ENCODE data around the gene RTF2.

The RTF2 gene

GRCh38 chr20:56458206-56458821 is 10.1 kb upstream of the RTF2 start:
- no peak overlapping the region for H3K4me3 ChIP-seq (ENCODE audit: low read depth, low read length)
- DNase-seq, result no peak
- no peak overlapping the region for H3K27ac ChIP-seq
- H3K27me3 ChIP-seq (replicated peaks), result no peaks in the 10 kb centered on the region
- in situ Hi-C loops (cut with HindIII; ENCODE audit: low pct_ligation_motif_present, low sequenced_read_pairs), result no loop called here
- no peak for TF ChIP-seq CTCF (IDR thresholded peaks at IDR 0.05; ENCODE audit: low read depth, low read length, missing control alignments)
- H3K36me3 ChIP-seq (replicated peaks), result no peaks in the 10 kb centered on the region

GRCh38 chr20:56460459-56460858 is 8.0 kb upstream of the RTF2 start:
- Histone ChIP-seq H3K27ac (no peak overlapping the region), H3K36me3 (replicated peaks) (no peaks in the 10 kb centered on the region), H3K27me3 (replicated peaks) (no peaks in the 10 kb centered on the region), H3K4me3 (ENCODE audit: low read depth, low read length) (no peak overlapping the region)
- no peak for TF ChIP-seq CTCF (IDR thresholded peaks at IDR 0.05; ENCODE audit: low read depth, low read length, missing control alignments)
- in situ Hi-C loops (cut with HindIII; ENCODE audit: low pct_ligation_motif_present, low sequenced_read_pairs), result no loop called here
- DNase-seq, result no peak

- no peak overlapping the region for H3K4me3 ChIP-seq (ENCODE audit: low read depth, low read length)
- in situ Hi-C loops (cut with HindIII; ENCODE audit: low pct_ligation_motif_present, low sequenced_read_pairs), result no loop called here
- TF ChIP-seq CTCF (IDR thresholded peaks at IDR 0.05; ENCODE audit: low read depth, low read length, missing control alignments), result no peak
- H3K27ac ChIP-seq, result no peak overlapping the region
- no peaks in the 10 kb centered on the region for H3K36me3 ChIP-seq (replicated peaks)
- H3K27me3 ChIP-seq (replicated peaks), result no peaks in the 10 kb centered on the region
- DNase-seq, result no peak
Measured at GRCh38 chr20:56461576-56461975, 6.9 kb upstream of the RTF2 start.

- in situ Hi-C loops (cut with HindIII; ENCODE audit: low pct_ligation_motif_present, low sequenced_read_pairs), result no loop called here
- Histone ChIP-seq H3K27ac (no peak overlapping the region), H3K4me3 (ENCODE audit: low read depth, low read length) (no peak overlapping the region), H3K36me3 (replicated peaks) (no peaks in the 10 kb centered on the region), H3K27me3 (replicated peaks) (no peaks in the 10 kb centered on the region)
- no peak for TF ChIP-seq CTCF (IDR thresholded peaks at IDR 0.05; ENCODE audit: low read depth, low read length, missing control alignments)
- no peak for DNase-seq
Measured at GRCh38 chr20:56463428-56463827, 5.0 kb upstream of the RTF2 start.

- H3K4me3 ChIP-seq (ENCODE audit: low read depth, low read length), result no peak overlapping the region
- H3K27me3 ChIP-seq (replicated peaks), result no peaks in the 10 kb centered on the region
- no peak for TF ChIP-seq CTCF (IDR thresholded peaks at IDR 0.05; ENCODE audit: low read depth, low read length, missing control alignments)
- no peak overlapping the region for H3K27ac ChIP-seq
- no peaks in the 10 kb centered on the region for H3K36me3 ChIP-seq (replicated peaks)
- in situ Hi-C loops (cut with HindIII; ENCODE audit: low pct_ligation_motif_present, low sequenced_read_pairs), result no loop called here
- no peak for DNase-seq
Measured at GRCh38 chr20:56465997-56466396, 2.4 kb upstream of the RTF2 start.

GRCh38 chr20:56467968-56468315 is 485 bp upstream of the RTF2 start:
- H3K36me3 ChIP-seq (replicated peaks), result peaks cover under 1% of the 10 kb centered on the region
- H3K27ac ChIP-seq, result peak overlapping the region; percentile 85
- in situ Hi-C loops (cut with HindIII; ENCODE audit: low pct_ligation_motif_present, low sequenced_read_pairs), result no loop called here
- H3K4me3 ChIP-seq (ENCODE audit: low read depth, low read length), result peak overlapping the region; percentile 90
- no peak for TF ChIP-seq CTCF (IDR thresholded peaks at IDR 0.05; ENCODE audit: low read depth, low read length, missing control alignments)
- DNase-seq, result no peak
- H3K27me3 ChIP-seq (replicated peaks), result no peaks in the 10 kb centered on the region

Data from brain microvascular endothelial cell (primary cell).